ENCODE data around the gene LYSMD4.

Gene LYSMD4

GRCh38 chr15:99682455-99682854 lies 50.8 kb downstream of the LYSMD4 start:
- H3K27ac ChIP-seq = no peak overlapping the region

GRCh38 chr15:99681990-99682389 lies 51.2 kb downstream of the LYSMD4 start:
- peaks cover 12% of the 10 kb centered on the region for H3K36me3 ChIP-seq
- no peak overlapping the region for H3K4me3 ChIP-seq (ENCODE audit: low read depth in 1 of 2, low read length in 1 of 2)
- H3K27ac ChIP-seq = no peak overlapping the region
- TF ChIP-seq CTCF (IDR thresholded peaks at IDR 0.05) = no peak
- H3K9me3 ChIP-seq = no peaks in the 10 kb centered on the region
- no peaks in the 10 kb centered on the region for H3K27me3 ChIP-seq
- H3K4me1 ChIP-seq (ENCODE audit: control insufficient read depth in 1 of 2, insufficient read depth in 1 of 2, low read depth in 1 of 2, low read length in 1 of 2) = no peaks in the 10 kb centered on the region

More at GRCh38 chr15:99682455-99682854, 50.8 kb downstream of the LYSMD4 start:
- Histone ChIP-seq H3K27me3 (no peaks in the 10 kb centered on the region), H3K4me3 (ENCODE audit: low read depth in 1 of 2, low read length in 1 of 2) (no peak overlapping the region), H3K36me3 (peaks cover 12% of the 10 kb centered on the region), H3K4me1 (ENCODE audit: control insufficient read depth in 1 of 2, insufficient read depth in 1 of 2, low read depth in 1 of 2, low read length in 1 of 2) (no peaks in the 10 kb centered on the region), H3K9me3 (no peaks in the 10 kb centered on the region)
- TF ChIP-seq CTCF (IDR thresholded peaks at IDR 0.05) = no peak

DNA sequence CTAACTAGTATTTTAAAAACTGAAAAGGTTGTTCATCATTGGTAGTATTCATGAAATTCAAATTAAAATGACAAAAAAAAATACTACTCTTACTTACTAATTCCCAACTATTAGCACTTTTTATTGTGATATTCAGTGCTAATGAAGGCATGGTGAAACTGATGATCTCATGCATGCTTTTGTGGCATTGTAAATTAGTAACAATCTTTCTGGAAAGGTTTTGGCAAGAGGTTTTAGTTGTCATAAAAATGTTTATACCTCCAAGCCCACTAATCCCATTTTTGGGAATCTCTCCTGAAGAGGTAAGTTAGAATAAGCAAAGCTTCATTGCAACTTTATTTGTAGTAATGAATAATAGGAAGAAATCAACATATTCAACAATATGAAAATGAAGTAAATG lies 53.0 kb downstream of the LYSMD4 start:
- no peak for TF ChIP-seq CTCF (IDR thresholded peaks at IDR 0.05)
- H3K9me3 ChIP-seq = no peaks in the 10 kb centered on the region
- no peaks in the 10 kb centered on the region for H3K27me3 ChIP-seq
- H3K27ac ChIP-seq = no peak overlapping the region
- peaks cover 29% of the 10 kb centered on the region for H3K36me3 ChIP-seq
- no peak overlapping the region for H3K4me3 ChIP-seq (ENCODE audit: low read depth in 1 of 2, low read length in 1 of 2)
- no peaks in the 10 kb centered on the region for H3K4me1 ChIP-seq (ENCODE audit: control insufficient read depth in 1 of 2, insufficient read depth in 1 of 2, low read depth in 1 of 2, low read length in 1 of 2)

DNA sequence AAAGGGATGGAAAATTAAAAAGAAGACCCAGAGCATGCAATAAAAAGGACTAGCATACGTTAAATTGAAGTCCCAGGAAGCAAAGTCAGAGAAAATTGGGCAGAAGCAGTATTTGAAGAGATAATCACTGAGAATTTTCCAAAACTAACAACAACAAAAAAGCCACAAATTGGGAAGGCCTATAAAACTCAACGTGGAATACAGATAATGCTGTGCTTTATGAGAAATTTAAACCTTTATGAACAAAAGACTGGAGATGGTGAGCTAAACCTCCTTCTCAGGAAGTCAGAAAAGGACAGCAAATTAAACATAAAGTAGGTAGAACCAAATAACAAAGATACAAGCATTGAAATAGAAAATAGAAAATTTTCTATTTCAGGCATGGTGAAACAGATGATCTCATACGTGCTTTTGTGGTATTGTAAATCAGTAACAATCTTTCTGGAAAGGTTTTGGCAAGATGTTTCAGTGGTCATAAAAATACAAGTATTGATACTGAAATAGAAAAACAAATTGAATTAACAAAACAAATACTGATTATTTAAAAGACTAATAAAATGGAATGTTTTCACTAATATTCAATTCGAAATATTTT lies 55.6 kb downstream of the LYSMD4 start:
- Histone ChIP-seq H3K36me3 (peaks cover 44% of the 10 kb centered on the region), H3K4me1 (ENCODE audit: control insufficient read depth in 1 of 2, insufficient read depth in 1 of 2, low read depth in 1 of 2, low read length in 1 of 2) (no peaks in the 10 kb centered on the region), H3K27me3 (no peaks in the 10 kb centered on the region), H3K4me3 (ENCODE audit: low read depth in 1 of 2, low read length in 1 of 2) (no peak overlapping the region), H3K27ac (no peak overlapping the region), H3K9me3 (no peaks in the 10 kb centered on the region)
- no peak for TF ChIP-seq CTCF (IDR thresholded peaks at IDR 0.05)
